SK-N-DZ (cell line): ENCODE results near the gene SFT2D1.

Source experiments
- DNase-seq: peaks from one replicate; pipeline ENCODE4 v3.0.0-alpha.2; 2015; ENCODE audit warnings: low spot score

Gene SFT2D1

GRCh38 chr6:166307082-166308032 is 35.0 kb downstream of the SFT2D1 start:
- peak; percentile 29 for DNase-seq

GRCh38 chr6:166306378-166307081 is 35.8 kb downstream of the SFT2D1 start:
- DNase-seq: no peak

GRCh38 chr6:166305562-166306117 is 36.7 kb downstream of the SFT2D1 start:
- DNase-seq: no peak

- no peak for DNase-seq
Measured at GRCh38 chr6:166304106-166304505, 38.2 kb downstream of the SFT2D1 start.

- DNase-seq: no peak
Measured at GRCh38 chr6:166301611-166302529, 40.5 kb downstream of the SFT2D1 start.

- DNase-seq: no peak
Measured at GRCh38 chr6:166300357-166300987, 41.9 kb downstream of the SFT2D1 start.

- DNase-seq: no peak
Measured at GRCh38 chr6:166297606-166298005, 44.7 kb downstream of the SFT2D1 start.

GRCh38 chr6:166296035-166296883 is 46.1 kb downstream of the SFT2D1 start:
- DNase-seq: no peak

GRCh38 chr6:166293731-166294584 is 48.4 kb downstream of the SFT2D1 start:
- DNase-seq: no peak

GRCh38 chr6:166289207-166290060 is 52.9 kb downstream of the SFT2D1 start:
- DNase-seq: no peak

GRCh38 chr6:166286839-166287271 is 55.5 kb downstream of the SFT2D1 start:
- no peak for DNase-seq

- DNase-seq: no peak
Measured at GRCh38 chr6:166285233-166285632, 57.1 kb downstream of the SFT2D1 start.

- DNase-seq: no peak
Measured at GRCh38 chr6:166284640-166285039, 57.7 kb downstream of the SFT2D1 start.

GRCh38 chr6:166282394-166283032 is 59.8 kb downstream of the SFT2D1 start:
- no peak for DNase-seq

GRCh38 chr6:166281104-166281503 is 61.2 kb downstream of the SFT2D1 start:
- no peak for DNase-seq

GRCh38 chr6:166279393-166279679 is 63.0 kb downstream of the SFT2D1 start:
- no peak for DNase-seq

- no peak for DNase-seq
Measured at GRCh38 chr6:166278579-166279392, 63.6 kb downstream of the SFT2D1 start.
